H1 (cell line): ENCODE measurements around the gene SPAST. TPM values are rescaled to one million over a fixed set of nuclear protein-coding genes. Genes with fewer than 3 reads are reported as not detected.

Experiments used
- CTCF ChIA-PET: fragments of 300-600 bp; sonication (Branson Sonifier 250); formaldehyde crosslinking; loops from one replicate; lab custom pipeline; 2021; ENCODE audit not compliant: partially characterized antibody; lab: Charles Lee
- POLR2A ChIA-PET: fragments of 300-600 bp; sonication (Branson Sonifier 250); formaldehyde crosslinking; loops from one replicate; lab custom pipeline; 2021; ENCODE audit warnings: inconsistent platforms; ENCODE audit not compliant: partially characterized antibody; lab: Charles Lee
- DNase-seq, 2 experiments: peaks; one replicate each; pipeline versions ENCODE4 v3.0.0 to v3.0.0-alpha.2; 2010 to 2022; ENCODE audit warnings: low spot score in 2 of 2, low read depth in 1 of 2, mixed read lengths in 1 of 2
- FAIRE-seq: peaks from 2 replicates; lab custom pipeline; 2011; peaks lifted over from hg19 to GRCh38; lab: Jason Lieb, UNC
- H2AFZ ChIP-seq: 2 replicates; pipeline ENCODE4 v1.8.1; 2012; ENCODE audit warnings: low read length, inconsistent platforms
- H2AK5ac ChIP-seq: 2 replicates; pipeline ENCODE4 v1.6.1; 2013; ENCODE audit warnings: low read depth, low read length
- H2BK120ac ChIP-seq: replicated peaks from 2 replicates; pipeline ENCODE3; 2013; ENCODE audit warnings: low read depth, low read length, inconsistent platforms
- H2BK12ac ChIP-seq: 2 replicates; pipeline ENCODE4 v1.6.1; 2013; ENCODE audit warnings: low read depth, low read length
- H2BK15ac ChIP-seq: 2 replicates; pipeline ENCODE4 v1.6.1; 2013; ENCODE audit warnings: low read length
- H2BK20ac ChIP-seq: 2 replicates; pipeline ENCODE4 v1.6.1; 2013; ENCODE audit warnings: low read length
- H2BK5ac ChIP-seq: 2 replicates; pipeline ENCODE4 v1.6.1; 2013; ENCODE audit warnings: low read depth, low read length
- H3K14ac ChIP-seq: 2 replicates; pipeline ENCODE4 v1.6.1; 2013; ENCODE audit warnings: inconsistent platforms; ENCODE audit not compliant: insufficient read length
- H3K18ac ChIP-seq: 2 replicates; pipeline ENCODE4 v1.6.1; 2013; ENCODE audit warnings: low read length; ENCODE audit errors: extremely low read depth
- H3K23ac ChIP-seq: 2 replicates; pipeline ENCODE4 v1.6.1; 2013; ENCODE audit warnings: inconsistent platforms; ENCODE audit not compliant: insufficient read length
- H3K23me2 ChIP-seq: 2 replicates; pipeline ENCODE4 v1.6.1; 2013; ENCODE audit warnings: low read depth, low read length
- H3K27ac ChIP-seq: 2 replicates; pipeline ENCODE4 v1.6.1; 2011; ENCODE audit warnings: low read depth, low read length, inconsistent platforms
- H3K27me3 ChIP-seq, 4 experiments: replicated peaks in 1 of 4; 1 replicate in 1 of 4; 2 replicates in 3 of 4; pipeline versions ENCODE4 v1.6.1 to v1.8.1; 2011 to 2013; ENCODE audit warnings: low read length in 3 of 4, mild to moderate bottlenecking in 3 of 4, inconsistent platforms in 2 of 4, mixed read lengths in 2 of 4, moderate library complexity in 1 of 4; ENCODE audit not compliant: control insufficient read depth in 3 of 4, insufficient read depth in 3 of 4; ENCODE audit errors: extremely low read depth in 1 of 4
- H3K36me3 ChIP-seq, 4 experiments: 2 replicates each; pipeline versions ENCODE4 v1.6.1 to v1.8.1; 2011 to 2013; ENCODE audit warnings: mild to moderate bottlenecking in 4 of 4, low read length in 3 of 4, moderate library complexity in 2 of 4, control low read depth in 1 of 4, inconsistent platforms in 1 of 4; ENCODE audit not compliant: insufficient read depth in 4 of 4, control insufficient read depth in 2 of 4
- H3K4ac ChIP-seq: replicated peaks from 2 replicates; pipeline ENCODE3; 2013; ENCODE audit warnings: low read length, low read depth, mixed read lengths, inconsistent platforms; ENCODE audit not compliant: insufficient read length
- H3K4me1 ChIP-seq, 4 experiments: replicated peaks in 1 of 4; 1 replicate in 1 of 4; 2 replicates in 3 of 4; pipeline versions ENCODE4 v1.6.1 to v1.8.1; 2011 to 2013; ENCODE audit warnings: low read length in 3 of 4, inconsistent platforms in 2 of 4, mixed read lengths in 1 of 4; ENCODE audit not compliant: insufficient read depth in 4 of 4, control insufficient read depth in 3 of 4
- H3K4me2 ChIP-seq, 2 experiments: 2 replicates each; pipeline versions ENCODE4 v1.6.1 to v1.8.1; 2011 to 2013; ENCODE audit warnings: low read depth in 2 of 2, low read length in 2 of 2, control low read depth in 1 of 2, inconsistent platforms in 1 of 2, mild to moderate bottlenecking in 1 of 2; ENCODE audit not compliant: insufficient read depth in 1 of 2
- H3K4me3 ChIP-seq, 4 experiments: fragments of 200-600, 300-600 bp in 1 of 4; sonication (generic), shearing (Covaris generic), sonication (Bioruptor Twin) in 1 of 4; 2 replicates each; pipeline versions ENCODE4 v1.5.1 to v1.8.1; 2011 to 2016; ENCODE audit warnings: low read length in 4 of 4, low read depth in 3 of 4, control low read depth in 2 of 4, inconsistent platforms in 2 of 4, mild to moderate bottlenecking in 2 of 4, mixed read lengths in 1 of 4, moderate library complexity in 1 of 4; ENCODE audit not compliant: insufficient read depth in 2 of 4; ENCODE audit errors: extremely low read depth in 1 of 4
- H3K56ac ChIP-seq: replicated peaks from 2 replicates; pipeline ENCODE3; 2013; ENCODE audit warnings: low read depth, mild to moderate bottlenecking, mixed read lengths, low read length, inconsistent platforms; ENCODE audit not compliant: insufficient read length
- H3K79me1 ChIP-seq: 2 replicates; pipeline ENCODE4 v1.6.1; 2013; ENCODE audit warnings: low read depth, low read length, control low read depth
- H3K79me2 ChIP-seq, 2 experiments: 2 replicates each; pipeline versions ENCODE4 v1.6.1 to v1.8.1; 2012 to 2013; ENCODE audit warnings: low read length in 2 of 2, mild to moderate bottlenecking in 2 of 2, inconsistent platforms in 1 of 2; ENCODE audit not compliant: insufficient read depth in 2 of 2, control insufficient read depth in 1 of 2
- H3K9ac ChIP-seq, 4 experiments: replicated peaks in 1 of 4; 1 replicate in 1 of 4; 2 replicates in 3 of 4; pipeline versions ENCODE4 v1.6.1 to v1.8.1; 2011 to 2013; ENCODE audit warnings: low read depth in 3 of 4, low read length in 3 of 4, control low read depth in 2 of 4, mild to moderate bottlenecking in 2 of 4, moderate library complexity in 2 of 4, inconsistent platforms in 1 of 4; ENCODE audit errors: extremely low read depth in 1 of 4
- H3K9me3 ChIP-seq, 2 experiments: 2 replicates each; pipeline versions ENCODE4 v1.6.1 to v1.8.1; 2012 to 2013; ENCODE audit warnings: mild to moderate bottlenecking in 2 of 2, moderate library complexity in 2 of 2, control low read depth in 1 of 2, inconsistent platforms in 1 of 2, low read depth in 1 of 2, low read length in 1 of 2, mixed read lengths in 1 of 2; ENCODE audit not compliant: insufficient read depth in 2 of 2
- H4K20me1 ChIP-seq, 2 experiments: replicated peaks in 1 of 2; 2 replicates each; pipeline versions ENCODE3 to v1.8.1; 2011 to 2013; ENCODE audit warnings: inconsistent platforms in 2 of 2, low read length in 2 of 2, mild to moderate bottlenecking in 1 of 2; ENCODE audit not compliant: insufficient read depth in 2 of 2, control insufficient read depth in 1 of 2
- H4K5ac ChIP-seq: 2 replicates; pipeline ENCODE4 v1.6.1; 2013; ENCODE audit warnings: low read length, low read depth, mixed read lengths, inconsistent platforms; ENCODE audit not compliant: insufficient read length
- H4K8ac ChIP-seq: 2 replicates; pipeline ENCODE4 v1.8.0; 2013; ENCODE audit warnings: mild to moderate bottlenecking, moderate library complexity, low read length, inconsistent platforms; ENCODE audit not compliant: insufficient read depth; ENCODE audit errors: extremely low read depth
- H4K91ac ChIP-seq: replicated peaks from 2 replicates; pipeline ENCODE3; 2013; ENCODE audit warnings: low read length, mixed read lengths, inconsistent platforms; ENCODE audit not compliant: insufficient read length
- SP2 ChIP-seq: IDR thresholded peaks from 2 replicates; pipeline ENCODE4 v1.6.1; 2012; ENCODE audit warnings: mild to moderate bottlenecking, low read length, inconsistent platforms
- WGBS, 2 experiments: shearing (Covaris generic) in 1 of 2; methylation state at CpG; one replicate each; pipeline versions ENCODE4 v1.1.6 to v1.1.7; 2013 to 2015; ENCODE audit warnings: low lambda C conversion rate in 2 of 2, mixed read lengths in 2 of 2, inconsistent platforms in 1 of 2, low coverage in 1 of 2, missing lambda C conversion rate in 1 of 2; ENCODE audit not compliant: insufficient replicate concordance in 2 of 2, insufficient coverage in 1 of 2, insufficient read length in 1 of 2; ENCODE audit errors: extremely low coverage in 1 of 2, missing lambda C conversion rate in 1 of 2; 5-methylcytosine and 5-hydroxymethylcytosine counted together
- polyA plus RNA-seq, 7 experiments: library from polyadenylated mRNA; depleted of rRNA in 3 of 7; stranded (reverse) in 5 of 7; unstranded in 2 of 7; fragments of >200 nt in 5 of 7; fragments of 200-250 nt in 2 of 7; gene quantifications; 1 replicate in 5 of 7; 2 replicates in 1 of 7; 4 replicates in 1 of 7; pipeline versions ENCODE4 v1.2.1 to v1.2.3, GENCODE V29; 2011 to 2013; ENCODE audit warnings: missing spikeins in 2 of 7, mixed read lengths in 2 of 7
- total RNA-seq: library from RNA; stranded (reverse); fragmentation: NEBNext Ultra II Directional; extraction: Animal tissue kit (Norgen Biotek cat#: 25700); gene quantifications from 2 replicates; pipeline ENCODE4 v1.2.1, GENCODE V29; 2021

The SPAST gene
- total and polyA plus RNA-seq, 2 of the 8 experiments (the other 6 are each of a cell fraction or from before 2014, with no cell fraction given): 4.4 to 36.0 TPM

- FAIRE-seq (no peak), DNase-seq (no peak)
- H3K79me2 ChIP-seq: peaks cover 0 to 28% of the 10 kb centered on the region in 2 experiments; a peak in 2 of 4 replicates
- H2AK5ac ChIP-seq: no peak overlapping the region
- H3K4ac ChIP-seq: no peak overlapping the region
- H3K27ac ChIP-seq: no peak overlapping the region
- H3K56ac ChIP-seq: no peak overlapping the region
- H2BK20ac ChIP-seq: no peak overlapping the region
- ChIA-PET POLR2A (interaction anchor here (1.4 kb wide), 1 partner anchor 36 kb away, joined by 6 read pairs; no protein-coding TSS in a partner anchor), CTCF (interaction anchor here (0.6 to 0.7 kb wide), 2 partner anchors 8 to 9 kb away, joined by 3 read pairs; no protein-coding TSS in a partner anchor)
- no peak overlapping the region for H3K4me3 ChIP-seq
- H2BK5ac ChIP-seq: no peak overlapping the region
- H3K23ac ChIP-seq: no peak overlapping the region
- H2AFZ ChIP-seq: no peak overlapping the region
- no peaks in the 10 kb centered on the region for H3K4me1 ChIP-seq
- WGBS, 2 experiments: 93% methylated on average over 2 of the region's 2 CpGs; no CpG with 5 or more reads in 1 of the 2 experiments
- H3K14ac ChIP-seq: no peak overlapping the region
- H3K18ac ChIP-seq: no peak overlapping the region
- H4K91ac ChIP-seq: no peak overlapping the region
- no peak overlapping the region for H2BK15ac ChIP-seq
- H3K4me2 ChIP-seq: no peak overlapping the region
- H4K8ac ChIP-seq: no peak overlapping the region
- H3K36me3 ChIP-seq: 0 out of 8 replicates have a peak, but pooled peaks cover 0 to 2% (median 0%) of the 10 kb centered on the region in 4 experiments
- TF ChIP-seq SP2: no peak
- no peaks in the 10 kb centered on the region; the same call in 1 of the 2 replicates for H3K79me1 ChIP-seq
- H3K23me2 ChIP-seq: no peaks in the 10 kb centered on the region
- H4K20me1 ChIP-seq: peaks cover 0 to 1% of the 10 kb centered on the region in 2 experiments
- H4K5ac ChIP-seq: no peak overlapping the region
- H3K9me3 ChIP-seq: no peaks in the 10 kb centered on the region
- no peak overlapping the region for H3K9ac ChIP-seq
- no peaks in the 10 kb centered on the region for H3K27me3 ChIP-seq
- H2BK120ac ChIP-seq: no peak overlapping the region
- no peak overlapping the region for H2BK12ac ChIP-seq
These were observed 10.8 kb downstream of the SPAST start for GRCh38 chr2:32074134-32074506.
